OCI-LY3 (cell line): Measurements from ENCODE around the gene GPT2.

Experiments
- H2AFZ ChIP-seq: fragments of 200-600, 300-600 bp; shearing (Covaris generic); 2 replicates; pipeline ENCODE4 v1.6.0; 2014; ENCODE audit warnings: antibody characterized with exemption, low read depth, low read length
- H3K27ac ChIP-seq: fragments of 200-600, 300-600 bp; sonication (generic); 2 replicates; pipeline ENCODE4 v1.5.1; 2014; ENCODE audit warnings: mild to moderate bottlenecking, low read length, moderate library complexity, mixed read lengths
- H3K27me3 ChIP-seq: fragments of 200-600, 300-600 bp; sonication (generic); 2 replicates; pipeline ENCODE4 v1.6.1; 2014; ENCODE audit warnings: low read depth, low read length, mixed read lengths
- H3K36me3 ChIP-seq: fragments of 200-600, 300-600 bp; sonication (generic); replicated peaks from 2 replicates; pipeline ENCODE3; 2014; ENCODE audit warnings: low read depth, low read length, mixed read lengths
- H3K4me1 ChIP-seq: fragments of 300-600, 200-600 bp; sonication (generic); 2 replicates; pipeline ENCODE4 v1.6.1; 2014; ENCODE audit warnings: low read length, mixed read lengths
- H3K4me2 ChIP-seq: fragments of 200-600, 300-600 bp; sonication (generic); 2 replicates; pipeline ENCODE4 v1.6.1; 2014; ENCODE audit warnings: low read length, mixed read lengths
- H3K4me3 ChIP-seq: fragments of 300-600, 200-600 bp; sonication (generic); 2 replicates; pipeline ENCODE4 v1.5.1; 2014; ENCODE audit warnings: antibody characterized with exemption, mild to moderate bottlenecking, low read length, moderate library complexity
- H3K79me2 ChIP-seq: fragments of 300-600, 200-600 bp; shearing (Covaris generic); 2 replicates; pipeline ENCODE4 v1.6.1; 2014; ENCODE audit warnings: mild to moderate bottlenecking, low read length, mixed read lengths
- H3K9ac ChIP-seq: fragments of 300-600, 200-600 bp; shearing (Covaris generic); 2 replicates; pipeline ENCODE4 v1.6.0; 2014; ENCODE audit warnings: mild to moderate bottlenecking, low read length, moderate library complexity
- H3K9me3 ChIP-seq: fragments of 200-600, 300-600 bp; shearing (Covaris generic); 2 replicates; pipeline ENCODE4 v1.6.1; 2014; ENCODE audit warnings: low read length, mixed read lengths; ENCODE audit not compliant: insufficient read depth
- H4K20me1 ChIP-seq: fragments of 200-600, 300-600 bp; sonication (generic); 2 replicates; pipeline ENCODE4 v1.6.1; 2016; ENCODE audit warnings: low read length, mixed read lengths; ENCODE audit not compliant: insufficient read depth
- CTCF ChIP-seq: fragments of 200-600, 300-600 bp; sonication (generic); IDR thresholded peaks from 2 replicates; pipeline ENCODE4 v1.5.1; 2014; ENCODE audit warnings: antibody characterized with exemption, low read length, low read depth
- EZH2phosphoT487 ChIP-seq: fragments of 200-600 bp; shearing (Covaris generic); IDR thresholded peaks from 2 replicates; pipeline ENCODE4 v1.6.1; 2018; ENCODE audit warnings: antibody characterized with exemption, mixed run types, low read depth

Gene GPT2

GRCh38 chr16:46974352-46974751 lies 90.2 kb downstream of the GPT2 start:
- H3K27ac ChIP-seq = peak overlapping the region; percentile 78
- peaks cover 17% of the 10 kb centered on the region for H3K36me3 ChIP-seq
- peaks cover 36% of the 10 kb centered on the region for H3K4me1 ChIP-seq
- no peaks in the 10 kb centered on the region for H3K27me3 ChIP-seq
- peak overlapping the region; percentile 94 for H3K9ac ChIP-seq
- H4K20me1 ChIP-seq = peaks cover 10% of the 10 kb centered on the region
- peaks cover 53% of the 10 kb centered on the region for H3K79me2 ChIP-seq
- no peak for TF ChIP-seq EZH2phosphoT487
- TF ChIP-seq CTCF = no peak
- peak overlapping the region; percentile 79 for H3K4me2 ChIP-seq
- peak overlapping the region; percentile 98 for H3K4me3 ChIP-seq
- no peaks in the 10 kb centered on the region for H3K9me3 ChIP-seq
- H2AFZ ChIP-seq = no peak overlapping the region

- peaks cover 10% of the 10 kb centered on the region for H4K20me1 ChIP-seq
- H3K9ac ChIP-seq = no peak overlapping the region
- no peak overlapping the region for H2AFZ ChIP-seq
- H3K4me2 ChIP-seq = peak overlapping the region; percentile 15; the same call in 1 of the 2 replicates
- H3K27ac ChIP-seq = no peak overlapping the region
- no peak overlapping the region for H3K4me3 ChIP-seq
- H3K27me3 ChIP-seq = no peaks in the 10 kb centered on the region
- H3K4me1 ChIP-seq = peaks cover 34% of the 10 kb centered on the region
- peaks cover 44% of the 10 kb centered on the region for H3K79me2 ChIP-seq
- H3K36me3 ChIP-seq = peaks cover 10% of the 10 kb centered on the region
- H3K9me3 ChIP-seq = no peaks in the 10 kb centered on the region
- TF ChIP-seq EZH2phosphoT487 = no peak
These were observed 91.0 kb downstream of the GPT2 start for GRCh38 chr16:46975165-46975564.

GRCh38 chr16:46975908-46976470 lies 91.8 kb downstream of the GPT2 start:
- H3K27me3 ChIP-seq = no peaks in the 10 kb centered on the region
- H2AFZ ChIP-seq = no peak overlapping the region
- peaks cover 10% of the 10 kb centered on the region for H4K20me1 ChIP-seq
- H3K4me1 ChIP-seq = peaks cover 32% of the 10 kb centered on the region
- H3K4me3 ChIP-seq = peak overlapping the region; percentile 31
- peak overlapping the region; percentile 54 for H3K4me2 ChIP-seq
- peaks cover 8% of the 10 kb centered on the region for H3K36me3 ChIP-seq
- peak overlapping the region; percentile 29; the same call in 1 of the 2 replicates for H3K9ac ChIP-seq
- H3K27ac ChIP-seq = peak overlapping the region; percentile 41; the same call in 1 of the 2 replicates
- no peaks in the 10 kb centered on the region for H3K9me3 ChIP-seq
- peaks cover 38% of the 10 kb centered on the region for H3K79me2 ChIP-seq
- TF ChIP-seq EZH2phosphoT487 (no peak), CTCF (no peak)

- peak overlapping the region; percentile 29; the same call in 1 of the 2 replicates for H3K9ac ChIP-seq
- H3K4me2 ChIP-seq = peak overlapping the region; percentile 54
- peaks cover 10% of the 10 kb centered on the region for H4K20me1 ChIP-seq
- H3K4me3 ChIP-seq = peak overlapping the region; percentile 31
- no peaks in the 10 kb centered on the region for H3K27me3 ChIP-seq
- H3K36me3 ChIP-seq = peaks cover 6% of the 10 kb centered on the region
- TF ChIP-seq EZH2phosphoT487 = no peak
- peak overlapping the region; percentile 24; the same call in 1 of the 2 replicates for H2AFZ ChIP-seq
- peak overlapping the region; percentile 41 for H3K27ac ChIP-seq
- H3K79me2 ChIP-seq = peaks cover 32% of the 10 kb centered on the region
- H3K4me1 ChIP-seq = peaks cover 32% of the 10 kb centered on the region
- no peaks in the 10 kb centered on the region for H3K9me3 ChIP-seq
These were observed 92.4 kb downstream of the GPT2 start for GRCh38 chr16:46976550-46976949.
